Liver (tissue), 9 donors: ENCODE measurements around the gene GPR132. TPM values are rescaled to one million over a fixed set of nuclear protein-coding genes. Genes with fewer than 3 reads are reported as not detected.
"Not testable (repeated sequence)": the region's sequence is repeated elsewhere in the genome, so short reads cannot be mapped to it uniquely, and the experiment has no call there.

Experiments used
- DNase-seq: peaks from one replicate; pipeline ENCODE4 v3.0.0-alpha.2; 2017; ENCODE audit warnings: low spot score
- H3K27ac ChIP-seq, 2 donors: one replicate each; pipeline ENCODE4 v1.7.0; 2013; ENCODE audit warnings: inconsistent platforms in 2 of 2, low read length in 2 of 2, control low read depth in 1 of 2, low read depth in 1 of 2, mild to moderate bottlenecking in 1 of 2
- H3K27me3 ChIP-seq, 4 donors: one replicate each; pipeline versions ENCODE4 v1.6.1 to v1.7.0; 2013; ENCODE audit warnings: low read length in 3 of 4, inconsistent platforms in 1 of 4, mild to moderate bottlenecking in 1 of 4, moderate library complexity in 1 of 4; ENCODE audit not compliant: control insufficient read depth in 4 of 4, insufficient read depth in 4 of 4
- H3K36me3 ChIP-seq, 4 donors: one replicate each; pipeline versions ENCODE4 v1.6.1 to v1.7.0; 2013; ENCODE audit warnings: low read length in 3 of 4, mild to moderate bottlenecking in 3 of 4, low read depth in 1 of 4, moderate library complexity in 1 of 4; ENCODE audit not compliant: control insufficient read depth in 4 of 4, insufficient read depth in 3 of 4
- H3K4me1 ChIP-seq, 4 donors: one replicate each; pipeline versions ENCODE4 v1.6.1 to v1.7.0; 2013; ENCODE audit warnings: low read length in 3 of 4, mild to moderate bottlenecking in 3 of 4, moderate library complexity in 1 of 4; ENCODE audit not compliant: control insufficient read depth in 4 of 4, insufficient read depth in 4 of 4
- H3K4me3 ChIP-seq, 3 donors: one replicate each; pipeline versions ENCODE4 v1.6.1 to v1.7.0; 2013; ENCODE audit warnings: low read length in 3 of 3, control low read depth in 1 of 3, low read depth in 1 of 3, mild to moderate bottlenecking in 1 of 3
- H3K9ac ChIP-seq, 2 donors: one replicate each; pipeline ENCODE4 v1.7.0; 2013; ENCODE audit warnings: low read length in 2 of 2, mild to moderate bottlenecking in 2 of 2, moderate library complexity in 2 of 2, control low read depth in 1 of 2, low read depth in 1 of 2
- H3K9me3 ChIP-seq, 4 donors: one replicate each; pipeline versions ENCODE4 v1.6.1 to v1.7.0; 2013; ENCODE audit warnings: low read length in 3 of 4; ENCODE audit not compliant: control insufficient read depth in 4 of 4
- ATF3 ChIP-seq: IDR thresholded peaks from 2 replicates; pipeline ENCODE4 v1.6.1; 2016; ENCODE audit warnings: antibody characterized with exemption
- CTCF ChIP-seq: fragments of 150-350 bp; IDR thresholded peaks from 2 replicates; pipeline ENCODE4 v1.5.1; 2017; ENCODE audit warnings: improper control_type of control experiment, low read depth, low read length; ENCODE audit not compliant: missing input control
- EGR1 ChIP-seq, 2 donors: IDR thresholded peaks; 2 replicates each; pipeline ENCODE4 v1.6.1; 2016 to 2018; ENCODE audit warnings: antibody characterized with exemption in 2 of 2, low read depth in 2 of 2
- FOXA1 ChIP-seq: IDR thresholded peaks from 2 replicates; pipeline ENCODE4 v1.6.1; 2016; ENCODE audit warnings: antibody characterized with exemption
- FOXA2 ChIP-seq: IDR thresholded peaks from 2 replicates; pipeline ENCODE4 v1.6.1; 2016; ENCODE audit warnings: antibody characterized with exemption
- GABPA ChIP-seq, 2 donors: IDR thresholded peaks in 1 of 2; conservative IDR thresholded peaks in 1 of 2; 2 replicates each; pipeline ENCODE4 v1.6.1; 2016; ENCODE audit warnings: antibody characterized with exemption in 2 of 2, mild to moderate bottlenecking in 1 of 2, moderate library complexity in 1 of 2
- HNF4A ChIP-seq, 2 donors: conservative IDR thresholded peaks; 2 replicates each; pipeline ENCODE4 v1.6.1; 2016; ENCODE audit warnings: antibody characterized with exemption in 2 of 2, mild to moderate bottlenecking in 2 of 2
- HNF4G ChIP-seq: IDR thresholded peaks from 2 replicates; pipeline ENCODE4 v1.6.1; 2016; ENCODE audit warnings: antibody characterized with exemption
- JUND ChIP-seq, 2 donors: IDR thresholded peaks; 2 replicates each; pipeline ENCODE4 v1.6.1; 2016; ENCODE audit warnings: antibody characterized with exemption in 2 of 2
- MAX ChIP-seq: IDR thresholded peaks from 2 replicates; pipeline ENCODE4 v1.6.1; 2016; ENCODE audit warnings: antibody characterized with exemption
- NR2F2 ChIP-seq: IDR thresholded peaks from 2 replicates; pipeline ENCODE4 v1.6.1; 2016; ENCODE audit warnings: antibody characterized with exemption
- RAD21 ChIP-seq, 2 donors: IDR thresholded peaks; 2 replicates each; pipeline ENCODE4 v1.6.1; 2016; ENCODE audit warnings: antibody characterized with exemption in 2 of 2, mild to moderate bottlenecking in 2 of 2
- REST ChIP-seq: IDR thresholded peaks from 2 replicates; pipeline ENCODE4 v1.6.1; 2016; ENCODE audit warnings: antibody characterized with exemption, mild to moderate bottlenecking
- RXRA ChIP-seq, 2 donors: IDR thresholded peaks; 2 replicates each; pipeline ENCODE4 v1.6.1; 2017 to 2018; ENCODE audit warnings: antibody characterized with exemption in 2 of 2, mild to moderate bottlenecking in 1 of 2
- SP1 ChIP-seq: IDR thresholded peaks from 2 replicates; pipeline ENCODE4 v1.6.1; 2018; ENCODE audit warnings: antibody characterized with exemption, mild to moderate bottlenecking
- TAF1 ChIP-seq: conservative IDR thresholded peaks from 2 replicates; pipeline ENCODE4 v1.6.1; 2016; ENCODE audit warnings: antibody characterized with exemption, mild to moderate bottlenecking
- YY1 ChIP-seq: IDR thresholded peaks from 2 replicates; pipeline ENCODE4 v1.6.1; 2016; ENCODE audit warnings: antibody characterized with exemption, mild to moderate bottlenecking
- ZBTB33 ChIP-seq: IDR thresholded peaks from 2 replicates; pipeline ENCODE4 v1.6.1; 2016; ENCODE audit warnings: antibody characterized with exemption
- WGBS: extraction: QIAGEN DNeasy Blood & Tissue Kit; methylation state at CpG from one replicate; pipeline ENCODE4 v1.1.7; 2013; 5-methylcytosine and 5-hydroxymethylcytosine counted together
- polyA plus RNA-seq, 2 donors: library from polyadenylated mRNA; stranded (reverse) in 1 of 2; unstranded in 1 of 2; fragments of 200-250 nt in 1 of 2; fragments of >200 nt in 1 of 2; fragmentation: Nextera tagmentation in 1 of 2; extraction: Ambion mirVana in 1 of 2; gene quantifications; one replicate each; pipeline versions ENCODE4 v1.2.1 to v1.2.3, GENCODE V29; 2013 to 2015
- total RNA-seq, 2 donors: library from RNA; depleted of rRNA; stranded (reverse); fragments of >200 nt; gene quantifications; one replicate each; pipeline ENCODE4 v1.2.3, GENCODE V29; 2014
- donor health status: healthy.
- donor health status: healthy.
- donor health status: healthy.
- donor health status: healthy.
- donor health status: healthy.

The GPR132 gene
- total and polyA plus RNA-seq, 4 donors: 0.32 to 1.2 (median 0.75) TPM

GRCh38 chr14:105082703-105083102 is 17.5 kb upstream of the GPR132 start:
- Histone ChIP-seq H3K4me3 (no peak overlapping the region), H3K4me1 (peaks cover 4 to 11% (median 8%) of the 10 kb centered on the region in 4 donors), H3K27ac (no peak overlapping the region), H3K27me3 (no peaks in the 10 kb centered on the region), H3K9me3 (no peaks in the 10 kb centered on the region), H3K36me3 (no peaks in the 10 kb centered on the region), H3K9ac (no peak overlapping the region)
- TF ChIP-seq HNF4G: no peak
- no peak for TF ChIP-seq ZBTB33
- TF ChIP-seq ATF3: no peak
- no peak for TF ChIP-seq REST
- TF ChIP-seq FOXA2: no peak
- TF ChIP-seq RXRA (IDR thresholded peaks at IDR 0.05): no peak
- no peak for TF ChIP-seq MAX
- no peak for TF ChIP-seq FOXA1
- no peak for TF ChIP-seq NR2F2
- TF ChIP-seq CTCF: no peak
- no peak for TF ChIP-seq JUND (IDR thresholded peaks at IDR 0.05)
- no peak for TF ChIP-seq EGR1 (IDR thresholded peaks at IDR 0.05; ENCODE audit: low read depth in 2 of 2)
- TF ChIP-seq YY1: no peak
- no peak for TF ChIP-seq RAD21 (IDR thresholded peaks at IDR 0.05)
- no peak for TF ChIP-seq GABPA (IDR thresholded peaks at IDR 0.05 in 1 of 2, conservative IDR thresholded peaks at IDR 0.05 in 1 of 2)
- TF ChIP-seq SP1: no peak
- no peak for TF ChIP-seq HNF4A (conservative IDR thresholded peaks at IDR 0.05)
- TF ChIP-seq TAF1: no peak
- 92% methylated on average over 1 of the region's 1 CpG for WGBS
- no peak for DNase-seq

GRCh38 chr14:105081473-105081872 is 16.2 kb upstream of the GPR132 start:
- not testable (repeated sequence) for H3K36me3 ChIP-seq, H3K27ac ChIP-seq, H3K4me3 ChIP-seq, H3K27me3 ChIP-seq, H3K9ac ChIP-seq, H3K4me1 ChIP-seq, DNase-seq, H3K9me3 ChIP-seq
- 77% methylated on average over 8 of the region's 8 CpGs for WGBS
